Neural cell (in vitro differentiated cells): ENCODE measurements around the gene PCGF3. TPM values are rescaled to one million over a fixed set of nuclear protein-coding genes. Genes with fewer than 3 reads are reported as not detected.

Source experiments
- H2AFZ ChIP-seq: fragments of 200-600, 300-800 bp; sonication (generic), shearing (Covaris generic); 2 replicates; pipeline ENCODE4 v1.6.0; 2014; ENCODE audit warnings: low read depth, mild to moderate bottlenecking, antibody characterized with exemption, low read length, moderate library complexity
- H3F3A ChIP-seq: fragments of 200-600 bp; shearing (Covaris generic); 2 replicates; pipeline ENCODE4 v1.6.1; 2016; ENCODE audit warnings: mild to moderate bottlenecking, moderate library complexity, mixed read lengths, antibody characterized with exemption, low read length; ENCODE audit not compliant: insufficient read depth, poor library complexity, severe bottlenecking
- H3K27ac ChIP-seq: fragments of 200-600, 300-800 bp; sonication (generic), shearing (Covaris generic); 2 replicates; pipeline ENCODE4 v1.5.1; 2014; ENCODE audit warnings: mild to moderate bottlenecking, low read length, moderate library complexity
- H3K27me3 ChIP-seq: fragments of 300-800, 200-600 bp; sonication (generic), shearing (Covaris generic); 2 replicates; pipeline ENCODE4 v1.6.0; 2014; ENCODE audit warnings: mild to moderate bottlenecking, low read depth, low read length, moderate library complexity; ENCODE audit not compliant: insufficient read depth
- H3K36me3 ChIP-seq: fragments of 300-800, 200-600 bp; sonication (generic), shearing (Covaris generic); 2 replicates; pipeline ENCODE4 v1.5.1; 2014; ENCODE audit warnings: mild to moderate bottlenecking, antibody characterized with exemption, low read length, moderate library complexity; ENCODE audit not compliant: insufficient read depth
- H3K4me2 ChIP-seq: fragments of 300-800, 200-600 bp; sonication (generic), shearing (Covaris generic); 2 replicates; pipeline ENCODE4 v1.6.0; 2014; ENCODE audit warnings: mild to moderate bottlenecking, low read length
- H3K4me3 ChIP-seq: fragments of 300-800, 200-600 bp; sonication (generic), shearing (Covaris generic); 2 replicates; pipeline ENCODE4 v1.5.1; 2014; ENCODE audit warnings: mild to moderate bottlenecking, low read length, moderate library complexity
- H3K79me2 ChIP-seq: fragments of 200-600 bp; shearing (Covaris generic); replicated peaks from 2 replicates; pipeline ENCODE4 v1.6.0; 2014; ENCODE audit warnings: mild to moderate bottlenecking, low read length, moderate library complexity; ENCODE audit not compliant: insufficient read depth
- H3K9ac ChIP-seq: fragments of 300-800, 200-600 bp; sonication (generic), shearing (Covaris generic); 2 replicates; pipeline ENCODE4 v1.6.1; 2016; ENCODE audit warnings: mild to moderate bottlenecking, low read length, mixed read lengths
- H3K9me2 ChIP-seq: fragments of 200-600 bp; shearing (Covaris generic); 2 replicates; pipeline ENCODE4 v1.6.1; 2016; ENCODE audit warnings: mild to moderate bottlenecking, low read length, mixed read lengths; ENCODE audit not compliant: insufficient read depth
- H3K9me3 ChIP-seq: fragments of 200-600, 300-800 bp; sonication (generic), shearing (Covaris generic); 2 replicates; pipeline ENCODE4 v1.6.1; 2016; ENCODE audit warnings: mild to moderate bottlenecking, mixed run types, low read length, moderate library complexity, mixed read lengths
- H4K20me1 ChIP-seq: fragments of 200-600 bp; shearing (Covaris generic); 2 replicates; pipeline ENCODE4 v1.6.1; 2016; ENCODE audit warnings: mild to moderate bottlenecking, mixed run types; ENCODE audit not compliant: insufficient read depth
- EP300 ChIP-seq: fragments of 450-650 bp; conservative IDR thresholded peaks from 2 replicates; pipeline ENCODE4 v1.6.1; 2014; ENCODE audit warnings: antibody characterized with exemption, mild to moderate bottlenecking, moderate library complexity; ENCODE audit not compliant: poor library complexity, severe bottlenecking
- EZH2 ChIP-seq: fragments of 200-600, 300-800 bp; shearing (Covaris generic), sonication (generic); IDR thresholded peaks from 2 replicates; pipeline ENCODE4 v1.6.1; 2014; ENCODE audit warnings: antibody characterized with exemption, low read length, borderline replicate concordance, mild to moderate bottlenecking; ENCODE audit not compliant: insufficient read depth, poor library complexity, severe bottlenecking
- MXI1 ChIP-seq: fragments of 450-650 bp; conservative IDR thresholded peaks from 2 replicates; pipeline ENCODE4 v1.6.1; 2014; ENCODE audit warnings: antibody characterized with exemption, mild to moderate bottlenecking; ENCODE audit not compliant: poor library complexity, severe bottlenecking
- POLR2AphosphoS5 ChIP-seq: IDR thresholded peaks from 2 replicates; pipeline ENCODE4 v1.6.1; 2012
- RAD21 ChIP-seq: fragments of 450-650 bp; conservative IDR thresholded peaks from 2 replicates; pipeline ENCODE4 v1.6.1; 2014; ENCODE audit warnings: antibody characterized with exemption, mild to moderate bottlenecking, moderate library complexity
- SMC3 ChIP-seq: fragments of 450-650 bp; conservative IDR thresholded peaks from 2 replicates; pipeline ENCODE4 v1.6.1; 2014; ENCODE audit warnings: antibody characterized with exemption, mild to moderate bottlenecking, moderate library complexity; ENCODE audit not compliant: poor library complexity
- TAF1 ChIP-seq: IDR thresholded peaks from 2 replicates; pipeline ENCODE4 v1.6.1; 2012; ENCODE audit warnings: low read depth
- polyA plus RNA-seq: library from polyadenylated mRNA; depleted of rRNA; stranded (reverse); fragments of >200 nt; gene quantifications from 2 replicates; pipeline ENCODE4 v1.2.3, GENCODE V29; 2014
- TF ChIP-seq, protein P1 (sequence below): IDR thresholded peaks from 2 replicates; pipeline ENCODE4 v1.6.1; 2012; ENCODE audit warnings: borderline replicate concordance
- TF ChIP-seq, protein P2 (sequence below): fragments of 450-650 bp; IDR thresholded peaks from 2 replicates; pipeline ENCODE4 v1.5.1; 2014; ENCODE audit warnings: antibody characterized with exemption, mild to moderate bottlenecking, moderate library complexity; ENCODE audit not compliant: poor library complexity, severe bottlenecking

Gene PCGF3
- polyA plus RNA-seq, 1 donor from 2014 or later, result 117 TPM

DNA sequence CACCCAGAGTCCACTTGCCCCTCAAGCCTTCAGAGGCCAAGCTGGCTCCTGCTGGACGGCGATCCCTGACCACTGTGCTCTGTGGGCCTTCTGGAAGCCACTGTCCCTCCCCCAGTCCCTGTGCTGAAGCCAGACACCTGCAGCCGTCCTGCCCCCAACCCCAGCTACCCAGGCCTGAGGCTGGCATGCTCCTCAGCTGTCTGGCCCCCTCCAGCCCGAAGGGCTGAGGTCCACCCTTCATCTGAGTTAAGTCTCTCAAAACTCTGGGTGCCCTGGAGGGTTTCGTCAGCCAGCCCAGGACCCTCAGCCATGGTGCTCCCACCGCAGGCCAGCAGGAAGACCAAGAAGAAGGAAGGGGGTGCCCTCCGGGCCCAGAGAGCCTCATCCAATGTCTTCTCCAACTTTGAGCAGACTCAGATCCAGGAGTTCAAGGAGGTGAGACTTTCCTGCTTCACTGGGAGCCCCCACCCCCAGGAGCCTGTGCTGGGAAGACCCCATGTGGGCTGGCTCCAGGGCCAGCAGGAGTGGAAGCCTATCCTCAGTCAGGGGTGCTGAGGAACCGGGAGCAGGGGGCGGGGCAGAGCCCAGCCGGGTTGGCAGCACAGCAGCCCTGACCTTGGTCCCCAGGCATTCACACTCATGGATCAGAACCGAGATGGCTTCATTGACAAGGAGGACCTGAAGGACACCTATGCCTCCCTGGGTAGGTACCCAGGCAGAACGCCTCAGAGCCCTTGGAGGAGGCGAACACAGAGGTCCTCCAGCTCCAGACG is 27.1 kb upstream of the PCGF3 start:
- Histone ChIP-seq H3K9me2 (no peaks in the 10 kb centered on the region), H3K79me2 (peaks cover 5% of the 10 kb centered on the region), H3K4me2 (no peak overlapping the region), H3K36me3 (no peaks in the 10 kb centered on the region), H3K4me3 (no peak overlapping the region), H3K9me3 (no peaks in the 10 kb centered on the region), H3F3A (no peaks in the 10 kb centered on the region), H4K20me1 (no peaks in the 10 kb centered on the region), H3K27me3 (no peaks in the 10 kb centered on the region), H3K27ac (no peak overlapping the region), H3K9ac (no peak overlapping the region), H2AFZ (no peak overlapping the region)
- TF ChIP-seq TAF1 (no peak), EP300 (no peak), RAD21 (no peak), SMC3 (no peak), EZH2 (no peak), POLR2AphosphoS5 (no peak), MXI1 (no peak)
- TF ChIP-seq, protein P1, sequence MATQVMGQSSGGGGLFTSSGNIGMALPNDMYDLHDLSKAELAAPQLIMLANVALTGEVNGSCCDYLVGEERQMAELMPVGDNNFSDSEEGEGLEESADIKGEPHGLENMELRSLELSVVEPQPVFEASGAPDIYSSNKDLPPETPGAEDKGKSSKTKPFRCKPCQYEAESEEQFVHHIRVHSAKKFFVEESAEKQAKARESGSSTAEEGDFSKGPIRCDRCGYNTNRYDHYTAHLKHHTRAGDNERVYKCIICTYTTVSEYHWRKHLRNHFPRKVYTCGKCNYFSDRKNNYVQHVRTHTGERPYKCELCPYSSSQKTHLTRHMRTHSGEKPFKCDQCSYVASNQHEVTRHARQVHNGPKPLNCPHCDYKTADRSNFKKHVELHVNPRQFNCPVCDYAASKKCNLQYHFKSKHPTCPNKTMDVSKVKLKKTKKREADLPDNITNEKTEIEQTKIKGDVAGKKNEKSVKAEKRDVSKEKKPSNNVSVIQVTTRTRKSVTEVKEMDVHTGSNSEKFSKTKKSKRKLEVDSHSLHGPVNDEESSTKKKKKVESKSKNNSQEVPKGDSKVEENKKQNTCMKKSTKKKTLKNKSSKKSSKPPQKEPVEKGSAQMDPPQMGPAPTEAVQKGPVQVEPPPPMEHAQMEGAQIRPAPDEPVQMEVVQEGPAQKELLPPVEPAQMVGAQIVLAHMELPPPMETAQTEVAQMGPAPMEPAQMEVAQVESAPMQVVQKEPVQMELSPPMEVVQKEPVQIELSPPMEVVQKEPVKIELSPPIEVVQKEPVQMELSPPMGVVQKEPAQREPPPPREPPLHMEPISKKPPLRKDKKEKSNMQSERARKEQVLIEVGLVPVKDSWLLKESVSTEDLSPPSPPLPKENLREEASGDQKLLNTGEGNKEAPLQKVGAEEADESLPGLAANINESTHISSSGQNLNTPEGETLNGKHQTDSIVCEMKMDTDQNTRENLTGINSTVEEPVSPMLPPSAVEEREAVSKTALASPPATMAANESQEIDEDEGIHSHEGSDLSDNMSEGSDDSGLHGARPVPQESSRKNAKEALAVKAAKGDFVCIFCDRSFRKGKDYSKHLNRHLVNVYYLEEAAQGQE, result no peak
- TF ChIP-seq, protein P2, sequence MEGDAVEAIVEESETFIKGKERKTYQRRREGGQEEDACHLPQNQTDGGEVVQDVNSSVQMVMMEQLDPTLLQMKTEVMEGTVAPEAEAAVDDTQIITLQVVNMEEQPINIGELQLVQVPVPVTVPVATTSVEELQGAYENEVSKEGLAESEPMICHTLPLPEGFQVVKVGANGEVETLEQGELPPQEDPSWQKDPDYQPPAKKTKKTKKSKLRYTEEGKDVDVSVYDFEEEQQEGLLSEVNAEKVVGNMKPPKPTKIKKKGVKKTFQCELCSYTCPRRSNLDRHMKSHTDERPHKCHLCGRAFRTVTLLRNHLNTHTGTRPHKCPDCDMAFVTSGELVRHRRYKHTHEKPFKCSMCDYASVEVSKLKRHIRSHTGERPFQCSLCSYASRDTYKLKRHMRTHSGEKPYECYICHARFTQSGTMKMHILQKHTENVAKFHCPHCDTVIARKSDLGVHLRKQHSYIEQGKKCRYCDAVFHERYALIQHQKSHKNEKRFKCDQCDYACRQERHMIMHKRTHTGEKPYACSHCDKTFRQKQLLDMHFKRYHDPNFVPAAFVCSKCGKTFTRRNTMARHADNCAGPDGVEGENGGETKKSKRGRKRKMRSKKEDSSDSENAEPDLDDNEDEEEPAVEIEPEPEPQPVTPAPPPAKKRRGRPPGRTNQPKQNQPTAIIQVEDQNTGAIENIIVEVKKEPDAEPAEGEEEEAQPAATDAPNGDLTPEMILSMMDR, result no peak

DNA sequence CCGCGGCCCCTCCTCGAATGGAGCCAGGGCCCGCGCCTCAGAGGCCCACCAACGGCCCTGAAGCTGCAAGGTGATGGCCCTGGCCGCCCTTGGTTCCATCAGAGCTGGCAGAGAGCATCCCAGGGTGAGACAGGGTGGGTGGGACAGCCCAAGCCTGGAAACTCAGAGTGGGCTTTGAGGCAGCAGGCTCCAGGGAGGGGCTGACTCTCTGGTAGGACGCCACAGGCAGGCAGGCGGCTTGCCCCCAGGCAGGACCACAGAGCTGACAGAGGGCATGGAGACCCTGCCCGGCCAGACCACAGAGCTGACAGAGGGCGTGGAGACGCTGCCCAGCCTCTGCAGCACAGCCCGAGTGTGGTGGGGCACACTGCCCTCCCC is 26.5 kb upstream of the PCGF3 start:
- Histone ChIP-seq H3K9me2 (no peaks in the 10 kb centered on the region), H3F3A (no peaks in the 10 kb centered on the region), H3K27ac (no peak overlapping the region), H3K9ac (no peak overlapping the region), H4K20me1 (no peaks in the 10 kb centered on the region), H3K9me3 (no peaks in the 10 kb centered on the region), H3K36me3 (no peaks in the 10 kb centered on the region), H3K4me2 (no peak overlapping the region), H3K79me2 (peaks cover 3% of the 10 kb centered on the region), H3K4me3 (no peak overlapping the region), H2AFZ (no peak overlapping the region), H3K27me3 (no peaks in the 10 kb centered on the region)
- no peak for TF ChIP-seq POLR2AphosphoS5
- TF ChIP-seq RAD21, result no peak
- TF ChIP-seq MXI1, result no peak
- TF ChIP-seq SMC3, result no peak
- no peak for TF ChIP-seq EZH2
- TF ChIP-seq, protein P2, result no peak
- TF ChIP-seq, protein P1, result no peak
- TF ChIP-seq EP300, result no peak
- TF ChIP-seq TAF1, result no peak
